RPMI7951 (cell line): Measurements from ENCODE around the gene PRKACB. TPM values are rescaled to one million over a fixed set of nuclear protein-coding genes. Genes with fewer than 3 reads are reported as not detected.

ENCODE experiments used
- DNase-seq: peaks from one replicate; pipeline ENCODE4 v3.0.0-alpha.2; 2012; ENCODE audit warnings: low read depth
- total RNA-seq: library from RNA; depleted of rRNA; stranded (reverse); fragments of >200 nt; shearing (Covaris generic); gene quantifications from 2 replicates; pipeline ENCODE4 v1.2.3, GENCODE V29; 2014; rRNA removed

PRKACB gene
- total RNA-seq = 56.3 and 66.1 TPM in 2 replicates

GRCh38 chr1:84143796-84144565 is at the start of gene PRKACB:
Gene PRKACB, plus strand, starts transcription at chr1:84144271. Its CDS starts 91 bp downstream, at chr1:84144362.
- peak; percentile 53 for DNase-seq

- DNase-seq = no peak
These were observed 48.8 kb upstream of the PRKACB start for GRCh38 chr1:84095308-84095707.

DNA sequence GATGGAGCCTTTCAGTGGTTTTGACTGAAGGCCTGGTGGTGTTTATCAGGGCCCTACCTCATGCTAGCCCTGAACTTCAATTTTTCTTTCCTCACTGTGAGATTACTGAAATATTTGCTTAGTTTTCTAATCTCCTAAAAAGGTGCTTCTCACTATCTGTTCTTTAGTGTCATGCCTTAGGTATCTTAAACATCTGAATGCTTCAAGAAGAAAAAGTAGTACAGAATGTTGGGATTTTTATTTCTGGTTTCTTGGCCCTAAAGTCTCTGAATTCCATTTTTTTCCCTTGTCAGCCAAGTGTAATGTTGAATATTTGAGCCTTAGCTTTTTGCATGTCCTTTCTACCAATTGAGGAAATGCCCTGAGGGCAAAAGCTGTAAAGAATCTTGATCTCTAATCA is 47.9 kb upstream of the PRKACB start:
- no peak for DNase-seq

- no peak for DNase-seq
These were observed 42.9 kb upstream of the PRKACB start for GRCh38 chr1:84101204-84101603.

- peak; percentile 93 for DNase-seq
These were observed 40.7 kb upstream of the PRKACB start for GRCh38 chr1:84103197-84103992.

DNA sequence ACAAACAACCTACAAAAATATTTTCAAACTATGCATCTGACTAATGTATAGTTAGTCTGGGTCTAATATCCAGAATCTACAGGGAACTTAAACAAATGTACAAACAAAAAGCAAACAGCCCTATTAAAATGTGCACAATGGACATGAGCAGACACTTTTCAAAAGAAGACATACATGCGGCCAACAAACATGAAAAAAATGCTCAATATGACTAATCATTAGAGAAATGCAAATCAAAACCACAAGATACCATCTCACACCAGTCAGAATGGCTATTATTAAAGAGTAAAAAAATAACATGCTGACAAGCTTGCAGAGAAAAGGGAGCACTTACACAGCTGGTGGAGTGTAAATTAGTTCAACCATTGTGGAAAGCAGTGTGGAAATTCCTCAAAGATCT is 36.5 kb upstream of the PRKACB start:
- DNase-seq = peak; percentile 77

DNA sequence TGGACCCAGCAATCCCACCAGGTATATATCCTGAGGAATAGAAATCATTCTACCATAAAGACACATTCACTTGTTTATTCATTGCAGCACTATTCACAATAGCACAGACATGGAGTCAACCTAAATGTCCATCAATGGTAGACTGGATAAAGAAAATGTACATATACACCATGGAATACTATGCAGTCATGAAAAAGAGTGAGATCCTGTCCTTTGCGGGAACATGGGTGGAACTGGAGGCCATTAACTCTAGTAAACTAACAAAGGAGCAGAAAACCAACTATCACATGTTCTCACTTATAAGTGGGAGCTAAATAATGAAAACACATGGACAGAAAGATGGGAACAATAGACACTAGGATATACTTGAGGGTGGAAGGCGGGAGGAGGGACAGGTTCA is 36.1 kb upstream of the PRKACB start:
- no peak for DNase-seq

- no peak for DNase-seq
These were observed 35.0 kb upstream of the PRKACB start for GRCh38 chr1:84108900-84109578.

DNA sequence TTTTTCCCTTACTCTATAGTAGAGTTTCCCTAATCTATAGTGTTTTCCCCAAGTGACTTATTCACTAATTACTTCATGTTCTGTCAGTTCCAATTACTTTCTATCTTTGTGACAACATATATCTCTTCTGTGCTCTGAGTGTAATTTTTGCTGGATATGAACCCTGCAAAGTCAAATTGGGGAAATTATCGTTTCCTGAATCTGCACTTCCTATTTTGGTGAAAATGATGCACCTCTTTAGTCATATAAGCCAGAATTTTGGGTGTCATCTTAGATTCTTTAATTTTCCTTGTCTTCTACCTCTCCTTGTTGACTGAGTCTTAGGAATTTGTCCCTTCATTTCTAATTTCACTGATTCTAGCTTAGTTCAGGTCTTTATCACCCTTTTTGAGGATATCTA is 33.4 kb upstream of the PRKACB start:
- no peak for DNase-seq

DNA sequence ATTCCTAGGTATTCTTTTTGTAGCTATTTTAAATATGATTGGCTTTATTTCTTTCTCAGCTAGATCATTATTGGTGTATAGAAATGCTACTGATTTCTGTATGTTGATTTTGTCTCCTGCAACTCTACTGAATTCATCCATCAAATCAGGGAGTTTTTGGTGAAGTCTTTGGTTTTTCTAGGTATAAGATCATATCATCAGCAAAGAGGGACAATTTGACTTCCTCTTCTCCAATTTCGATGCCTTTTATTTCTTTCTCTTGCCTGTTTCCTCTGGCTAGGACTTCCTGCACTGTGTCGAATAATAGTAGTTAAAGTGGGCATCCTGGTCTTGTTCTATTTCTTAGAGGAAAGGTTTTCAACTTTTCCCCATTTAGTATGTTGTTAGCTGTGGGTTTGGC is 27.5 kb upstream of the PRKACB start:
- no peak for DNase-seq

DNA sequence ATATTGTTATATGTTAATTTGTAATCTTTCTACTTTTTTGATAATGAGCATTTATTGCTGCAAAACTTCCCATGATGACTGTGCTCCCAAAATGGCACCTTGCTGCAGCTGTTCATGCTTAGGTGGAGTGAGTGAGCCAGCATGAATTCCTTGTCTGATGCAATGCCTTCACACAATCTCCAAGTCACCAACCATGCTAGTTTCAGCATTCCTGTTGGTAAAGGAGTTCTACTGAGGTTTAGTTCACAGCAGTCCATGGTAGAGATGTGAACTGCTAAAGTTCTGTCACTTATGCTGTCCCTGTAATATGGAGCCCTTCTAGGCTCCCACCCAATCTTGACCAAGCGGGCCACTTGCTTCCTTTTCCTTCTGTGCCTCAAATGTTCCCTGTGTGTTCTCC is 26.2 kb upstream of the PRKACB start:
- peak; percentile 44 for DNase-seq

- no peak for DNase-seq
These were observed 22.7 kb upstream of the PRKACB start for GRCh38 chr1:84121360-84121759.

DNA sequence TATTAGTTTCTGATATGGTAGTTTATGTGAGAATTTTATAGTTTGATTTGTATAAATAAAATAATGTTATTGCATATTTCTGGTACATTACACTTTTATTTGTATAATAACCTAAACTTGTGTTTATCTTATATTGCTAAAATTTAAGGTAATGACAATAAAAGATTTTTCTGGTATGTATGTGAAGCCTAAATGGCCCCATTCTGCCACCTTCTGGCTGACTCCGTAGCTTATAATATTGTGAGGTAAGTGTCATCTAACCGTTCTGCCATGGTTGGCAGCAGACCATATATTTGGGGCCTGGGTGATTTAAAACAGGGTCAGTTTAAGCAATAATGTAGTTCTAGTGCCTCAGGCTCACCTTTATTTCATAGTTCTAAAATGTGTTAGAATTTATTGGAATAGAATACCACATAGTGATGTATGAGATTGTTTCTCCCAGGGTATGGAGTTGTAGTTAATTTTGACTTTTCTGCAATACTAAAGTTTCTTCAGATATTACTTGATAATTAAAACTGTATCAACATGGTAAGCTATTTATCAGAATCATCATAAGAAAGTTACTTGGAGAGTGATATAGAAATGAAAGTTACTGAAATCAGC is 21.2 kb upstream of the PRKACB start:
- DNase-seq = peak; percentile 57

DNA sequence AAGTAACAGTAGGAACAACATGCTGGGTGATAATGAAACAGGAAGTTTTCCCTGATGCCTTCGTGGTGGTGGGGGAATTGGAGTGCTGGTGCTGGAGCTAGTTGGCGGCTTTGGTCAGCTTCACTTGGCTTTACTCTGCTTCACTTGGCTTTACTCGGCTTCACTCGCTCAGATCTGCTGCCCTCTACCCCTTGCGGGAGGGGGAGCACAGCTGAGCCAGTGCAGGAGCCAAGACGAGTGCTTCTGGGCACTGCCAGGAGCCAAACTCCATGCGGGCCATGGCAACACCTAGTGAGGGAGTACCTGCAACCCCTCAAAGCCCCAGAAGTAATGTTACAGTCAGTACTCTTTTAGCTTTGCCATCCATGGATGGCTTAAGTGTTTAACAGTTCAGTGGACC is 10.6 kb upstream of the PRKACB start:
- no peak for DNase-seq

DNA sequence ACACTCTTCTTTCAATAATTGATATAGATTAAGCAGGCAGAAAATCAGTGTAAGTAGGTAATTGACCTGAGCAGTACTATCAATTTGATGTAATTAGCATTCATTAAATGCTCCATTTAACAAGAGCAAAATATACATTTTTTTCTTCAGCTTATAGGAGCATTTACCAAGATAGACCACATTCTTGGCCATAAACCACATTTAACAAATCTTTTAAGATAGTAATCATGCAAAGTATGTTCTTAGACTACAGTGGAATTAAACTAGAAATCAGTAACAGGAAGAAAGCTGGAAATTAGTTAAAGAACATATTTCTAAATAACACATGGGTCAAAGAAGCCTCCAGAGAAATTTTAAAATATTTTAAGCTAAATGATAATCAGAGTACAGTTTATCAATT is 8.7 kb upstream of the PRKACB start:
- DNase-seq = no peak

DNA sequence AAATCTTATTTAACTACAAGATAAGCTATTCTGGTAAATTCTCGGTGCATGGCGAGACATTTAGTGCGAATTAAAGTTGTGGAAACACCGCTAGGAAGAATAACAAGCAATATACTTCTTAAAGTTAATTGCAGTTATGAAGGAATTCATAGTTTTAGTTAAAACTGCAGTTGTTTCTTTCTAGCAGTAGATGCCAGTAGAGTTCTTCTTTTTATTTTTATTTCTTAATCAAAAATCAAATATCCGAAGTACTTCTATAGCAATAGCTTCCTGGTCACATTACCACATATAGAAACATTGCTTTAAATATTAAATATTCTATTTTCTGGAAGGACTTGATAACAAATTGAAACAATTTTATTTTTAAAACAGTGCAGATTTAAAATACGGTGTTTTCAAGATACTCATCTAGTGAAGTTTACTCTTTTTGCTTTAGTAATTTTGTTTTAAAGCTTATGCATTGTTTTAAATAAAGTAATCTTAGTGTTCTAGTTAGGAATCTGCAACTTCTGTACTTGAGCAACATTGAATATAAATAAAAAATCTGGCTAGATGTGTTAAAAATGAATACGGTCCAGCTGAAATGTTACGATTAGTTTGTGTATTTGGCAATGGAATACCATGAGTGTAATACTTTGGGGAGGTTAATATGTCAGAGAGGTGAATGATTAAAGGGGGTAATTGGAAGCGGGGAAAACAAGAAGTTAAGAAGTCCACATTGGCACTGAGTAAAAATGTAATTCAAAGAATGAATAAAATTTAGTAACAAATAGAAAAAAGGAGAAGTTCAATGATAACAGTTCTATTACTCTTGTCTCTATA is 2.7 kb upstream of the PRKACB start:
- DNase-seq = peak; percentile 27

DNA sequence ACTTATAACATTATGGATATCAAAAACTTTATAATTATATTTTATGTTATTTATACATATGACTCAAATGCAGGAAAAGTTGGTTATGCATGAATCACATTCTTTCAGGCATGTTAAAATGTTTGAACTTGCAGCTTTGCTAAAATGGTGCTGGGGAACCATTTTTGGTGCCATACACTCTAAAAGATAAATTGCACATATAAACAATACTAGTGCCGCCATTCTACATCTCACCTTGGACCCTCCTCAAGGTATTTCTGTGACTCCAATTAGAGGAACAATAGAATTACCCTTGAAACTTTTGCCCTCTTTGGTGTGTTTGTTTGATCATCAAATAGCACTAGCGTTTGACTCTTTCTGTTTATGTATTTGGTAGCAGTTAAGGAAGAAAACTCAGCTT is 997 bp downstream of the PRKACB start:
- no peak for DNase-seq

- DNase-seq = peak; percentile 65
These were observed 2.5 kb downstream of the PRKACB start for GRCh38 chr1:84146411-84147032.

GRCh38 chr1:84148758-84149157 is 4.7 kb downstream of the PRKACB start:
- no peak for DNase-seq

- no peak for DNase-seq
These were observed 8.6 kb downstream of the PRKACB start for GRCh38 chr1:84152649-84153056.

- no peak for DNase-seq
These were observed 11.4 kb downstream of the PRKACB start for GRCh38 chr1:84155517-84155916.
